HepG2 (cell line): ENCODE measurements around the gene HIPK3. TPM values are rescaled to one million over a fixed set of nuclear protein-coding genes. Genes with fewer than 3 reads are reported as not detected.
A peak's percentile ranks its signal among the peaks of the same experiment; 100 is the strongest.

ENCODE experiments used
- KDM1A ChIP-seq: IDR thresholded peaks from 2 replicates; pipeline ENCODE4 v1.6.1; 2016; ENCODE audit warnings: missing compliant biosample characterization
- NKX3-1 ChIP-seq: sonication (generic); formaldehyde crosslinking; IDR thresholded peaks from 2 replicates; pipeline ENCODE4 v1.5.0; 2020; ENCODE audit warnings: missing genetic modification reagents
- PHB2 ChIP-seq: fragments of 450-650 bp; IDR thresholded peaks from 2 replicates; pipeline ENCODE4 v1.6.1; 2018; ENCODE audit not compliant: partially characterized antibody
- SNAPC2 ChIP-seq: sonication (generic); formaldehyde crosslinking; IDR thresholded peaks from 2 replicates; pipeline ENCODE4 v1.8.1; 2022; ENCODE audit warnings: mild to moderate bottlenecking, missing genetic modification reagents
- ZNF446 ChIP-seq: sonication (generic); formaldehyde crosslinking; IDR thresholded peaks from 2 replicates; pipeline ENCODE4 v1.5.0; 2020; ENCODE audit warnings: mild to moderate bottlenecking, missing genetic modification reagents
- polyA plus RNA-seq, 8 experiments: library from polyadenylated mRNA; depleted of rRNA in 3 of 8; stranded (reverse) in 7 of 8; unstranded in 1 of 8; fragments of >200 nt; fragmentation: Illumina TruSeq in 4 of 8; extraction: Trizol in 4 of 8; gene quantifications; 2 replicates each; pipeline versions ENCODE4 v1.2.1 to v1.2.3, GENCODE V29; 2011 to 2016; ENCODE audit warnings: low read depth in 4 of 8, missing spikeins in 1 of 8, mixed read lengths in 1 of 8; ENCODE audit not compliant: insufficient read depth in 1 of 8
- total RNA-seq, 5 experiments: library from RNA; depleted of rRNA; stranded (reverse); fragments of >200 nt; fragmentation: Illumina TruSeq; extraction: Trizol; gene quantifications; 2 replicates each; pipeline ENCODE4 v1.2.3, GENCODE V29; 2016; ENCODE audit warnings: low read depth in 1 of 5
- TF ChIP-seq, protein P1 (sequence below): sonication (generic); formaldehyde crosslinking; IDR thresholded peaks from 2 replicates; pipeline ENCODE4 v1.4.0; 2020; ENCODE audit warnings: missing genetic modification reagents; ENCODE audit errors: not compliant biosample characterization
- TF ChIP-seq, protein P2 (sequence below): sonication (generic); formaldehyde crosslinking; IDR thresholded peaks from 2 replicates; pipeline ENCODE4 v1.9.0; 2021; ENCODE audit warnings: mild to moderate bottlenecking, missing genetic modification reagents
- TF ChIP-seq, protein P3 (sequence below): sonication (generic); formaldehyde crosslinking; IDR thresholded peaks from 2 replicates; pipeline ENCODE4 v1.4.0; 2020; ENCODE audit warnings: missing genetic modification reagents

Gene HIPK3
- total and polyA plus RNA-seq, 2 of the 13 experiments (the other 11 are each of a cell fraction or from before 2014, with no cell fraction given), result 20.5 to 44.3 TPM

DNA sequence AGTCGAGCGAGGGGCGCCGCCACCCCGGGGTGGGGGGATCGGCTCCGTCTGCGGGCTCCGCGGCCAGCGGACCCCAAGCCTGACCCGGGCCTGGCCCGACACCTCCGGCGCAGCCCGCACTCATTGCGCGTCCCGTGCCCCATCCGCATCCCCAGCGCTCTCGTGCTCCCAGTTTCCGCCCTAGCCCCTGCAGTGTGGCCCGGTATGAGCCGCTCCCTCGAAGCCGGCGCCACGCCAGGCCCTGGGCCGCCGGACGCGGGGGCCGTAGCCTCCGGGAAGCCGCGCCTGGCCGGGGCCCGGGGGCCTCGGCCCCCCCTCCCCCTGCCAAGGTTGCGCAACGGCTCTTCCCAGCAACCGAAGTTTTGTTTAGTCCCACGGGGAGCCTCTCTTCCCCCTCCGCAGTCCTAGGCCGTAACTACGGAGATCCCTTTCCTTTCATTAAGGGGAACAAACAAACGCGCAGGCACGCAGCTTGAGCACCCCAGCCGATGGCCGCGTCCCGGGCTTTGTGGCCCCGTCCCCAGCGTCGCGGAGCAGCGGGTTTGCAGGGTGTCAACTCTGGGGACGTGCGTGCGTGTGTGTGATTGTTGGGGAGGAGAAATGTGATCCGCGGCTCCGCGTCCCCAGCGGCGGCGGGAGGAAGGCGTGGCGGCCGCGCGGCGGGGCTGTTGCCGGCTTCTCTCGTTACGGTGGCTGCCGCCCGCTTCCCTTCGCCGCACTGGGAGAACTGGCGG lies 883 bp downstream of the HIPK3 start (continued):
- TF ChIP-seq, protein P1, sequence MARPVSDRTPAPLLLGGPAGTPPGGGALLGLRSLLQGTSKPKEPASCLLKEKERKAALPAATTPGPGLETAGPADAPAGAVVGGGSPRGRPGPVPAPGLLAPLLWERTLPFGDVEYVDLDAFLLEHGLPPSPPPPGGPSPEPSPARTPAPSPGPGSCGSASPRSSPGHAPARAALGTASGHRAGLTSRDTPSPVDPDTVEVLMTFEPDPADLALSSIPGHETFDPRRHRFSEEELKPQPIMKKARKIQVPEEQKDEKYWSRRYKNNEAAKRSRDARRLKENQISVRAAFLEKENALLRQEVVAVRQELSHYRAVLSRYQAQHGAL, result no peak
- TF ChIP-seq ZNF446 (CRISPR knock-in tag), result no peak
- TF ChIP-seq, protein P2, sequence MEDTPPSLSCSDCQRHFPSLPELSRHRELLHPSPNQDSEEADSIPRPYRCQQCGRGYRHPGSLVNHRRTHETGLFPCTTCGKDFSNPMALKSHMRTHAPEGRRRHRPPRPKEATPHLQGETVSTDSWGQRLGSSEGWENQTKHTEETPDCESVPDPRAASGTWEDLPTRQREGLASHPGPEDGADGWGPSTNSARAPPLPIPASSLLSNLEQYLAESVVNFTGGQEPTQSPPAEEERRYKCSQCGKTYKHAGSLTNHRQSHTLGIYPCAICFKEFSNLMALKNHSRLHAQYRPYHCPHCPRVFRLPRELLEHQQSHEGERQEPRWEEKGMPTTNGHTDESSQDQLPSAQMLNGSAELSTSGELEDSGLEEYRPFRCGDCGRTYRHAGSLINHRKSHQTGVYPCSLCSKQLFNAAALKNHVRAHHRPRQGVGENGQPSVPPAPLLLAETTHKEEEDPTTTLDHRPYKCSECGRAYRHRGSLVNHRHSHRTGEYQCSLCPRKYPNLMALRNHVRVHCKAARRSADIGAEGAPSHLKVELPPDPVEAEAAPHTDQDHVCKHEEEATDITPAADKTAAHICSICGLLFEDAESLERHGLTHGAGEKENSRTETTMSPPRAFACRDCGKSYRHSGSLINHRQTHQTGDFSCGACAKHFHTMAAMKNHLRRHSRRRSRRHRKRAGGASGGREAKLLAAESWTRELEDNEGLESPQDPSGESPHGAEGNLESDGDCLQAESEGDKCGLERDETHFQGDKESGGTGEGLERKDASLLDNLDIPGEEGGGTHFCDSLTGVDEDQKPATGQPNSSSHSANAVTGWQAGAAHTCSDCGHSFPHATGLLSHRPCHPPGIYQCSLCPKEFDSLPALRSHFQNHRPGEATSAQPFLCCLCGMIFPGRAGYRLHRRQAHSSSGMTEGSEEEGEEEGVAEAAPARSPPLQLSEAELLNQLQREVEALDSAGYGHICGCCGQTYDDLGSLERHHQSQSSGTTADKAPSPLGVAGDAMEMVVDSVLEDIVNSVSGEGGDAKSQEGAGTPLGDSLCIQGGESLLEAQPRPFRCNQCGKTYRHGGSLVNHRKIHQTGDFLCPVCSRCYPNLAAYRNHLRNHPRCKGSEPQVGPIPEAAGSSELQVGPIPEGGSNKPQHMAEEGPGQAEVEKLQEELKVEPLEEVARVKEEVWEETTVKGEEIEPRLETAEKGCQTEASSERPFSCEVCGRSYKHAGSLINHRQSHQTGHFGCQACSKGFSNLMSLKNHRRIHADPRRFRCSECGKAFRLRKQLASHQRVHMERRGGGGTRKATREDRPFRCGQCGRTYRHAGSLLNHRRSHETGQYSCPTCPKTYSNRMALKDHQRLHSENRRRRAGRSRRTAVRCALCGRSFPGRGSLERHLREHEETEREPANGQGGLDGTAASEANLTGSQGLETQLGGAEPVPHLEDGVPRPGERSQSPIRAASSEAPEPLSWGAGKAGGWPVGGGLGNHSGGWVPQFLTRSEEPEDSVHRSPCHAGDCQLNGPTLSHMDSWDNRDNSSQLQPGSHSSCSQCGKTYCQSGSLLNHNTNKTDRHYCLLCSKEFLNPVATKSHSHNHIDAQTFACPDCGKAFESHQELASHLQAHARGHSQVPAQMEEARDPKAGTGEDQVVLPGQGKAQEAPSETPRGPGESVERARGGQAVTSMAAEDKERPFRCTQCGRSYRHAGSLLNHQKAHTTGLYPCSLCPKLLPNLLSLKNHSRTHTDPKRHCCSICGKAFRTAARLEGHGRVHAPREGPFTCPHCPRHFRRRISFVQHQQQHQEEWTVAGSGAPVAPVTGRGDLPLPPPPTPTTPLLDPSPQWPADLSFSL (CRISPR knock-in tag), result no peak
- 0 out of 2 replicates have a peak, but pooled peaks have one; percentile 3 for TF ChIP-seq KDM1A (CRISPR knock-in tag)
- no peak for TF ChIP-seq PHB2
- TF ChIP-seq, protein P3, sequence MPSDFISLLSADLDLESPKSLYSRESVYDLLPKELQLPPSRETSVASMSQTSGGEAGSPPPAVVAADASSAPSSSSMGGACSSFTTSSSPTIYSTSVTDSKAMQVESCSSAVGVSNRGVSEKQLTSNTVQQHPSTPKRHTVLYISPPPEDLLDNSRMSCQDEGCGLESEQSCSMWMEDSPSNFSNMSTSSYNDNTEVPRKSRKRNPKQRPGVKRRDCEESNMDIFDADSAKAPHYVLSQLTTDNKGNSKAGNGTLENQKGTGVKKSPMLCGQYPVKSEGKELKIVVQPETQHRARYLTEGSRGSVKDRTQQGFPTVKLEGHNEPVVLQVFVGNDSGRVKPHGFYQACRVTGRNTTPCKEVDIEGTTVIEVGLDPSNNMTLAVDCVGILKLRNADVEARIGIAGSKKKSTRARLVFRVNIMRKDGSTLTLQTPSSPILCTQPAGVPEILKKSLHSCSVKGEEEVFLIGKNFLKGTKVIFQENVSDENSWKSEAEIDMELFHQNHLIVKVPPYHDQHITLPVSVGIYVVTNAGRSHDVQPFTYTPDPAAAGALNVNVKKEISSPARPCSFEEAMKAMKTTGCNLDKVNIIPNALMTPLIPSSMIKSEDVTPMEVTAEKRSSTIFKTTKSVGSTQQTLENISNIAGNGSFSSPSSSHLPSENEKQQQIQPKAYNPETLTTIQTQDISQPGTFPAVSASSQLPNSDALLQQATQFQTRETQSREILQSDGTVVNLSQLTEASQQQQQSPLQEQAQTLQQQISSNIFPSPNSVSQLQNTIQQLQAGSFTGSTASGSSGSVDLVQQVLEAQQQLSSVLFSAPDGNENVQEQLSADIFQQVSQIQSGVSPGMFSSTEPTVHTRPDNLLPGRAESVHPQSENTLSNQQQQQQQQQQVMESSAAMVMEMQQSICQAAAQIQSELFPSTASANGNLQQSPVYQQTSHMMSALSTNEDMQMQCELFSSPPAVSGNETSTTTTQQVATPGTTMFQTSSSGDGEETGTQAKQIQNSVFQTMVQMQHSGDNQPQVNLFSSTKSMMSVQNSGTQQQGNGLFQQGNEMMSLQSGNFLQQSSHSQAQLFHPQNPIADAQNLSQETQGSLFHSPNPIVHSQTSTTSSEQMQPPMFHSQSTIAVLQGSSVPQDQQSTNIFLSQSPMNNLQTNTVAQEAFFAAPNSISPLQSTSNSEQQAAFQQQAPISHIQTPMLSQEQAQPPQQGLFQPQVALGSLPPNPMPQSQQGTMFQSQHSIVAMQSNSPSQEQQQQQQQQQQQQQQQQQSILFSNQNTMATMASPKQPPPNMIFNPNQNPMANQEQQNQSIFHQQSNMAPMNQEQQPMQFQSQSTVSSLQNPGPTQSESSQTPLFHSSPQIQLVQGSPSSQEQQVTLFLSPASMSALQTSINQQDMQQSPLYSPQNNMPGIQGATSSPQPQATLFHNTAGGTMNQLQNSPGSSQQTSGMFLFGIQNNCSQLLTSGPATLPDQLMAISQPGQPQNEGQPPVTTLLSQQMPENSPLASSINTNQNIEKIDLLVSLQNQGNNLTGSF (CRISPR knock-in tag), result 0 out of 2 replicates have a peak, but pooled peaks have one; percentile 21
- no peak for TF ChIP-seq SNAPC2 (CRISPR knock-in tag)
- TF ChIP-seq NKX3-1 (CRISPR knock-in tag), result no peak
